HepG2 (cell line): ENCODE data around the gene HOMEZ. TPM values are rescaled to one million over a fixed set of nuclear protein-coding genes. Genes with fewer than 3 reads are reported as not detected.

ENCODE experiments used
- CC2D1A ChIP-seq: sonication (generic); formaldehyde crosslinking; IDR thresholded peaks from 2 replicates; pipeline ENCODE4 v1.8.1; 2023; ENCODE audit warnings: mild to moderate bottlenecking, missing genetic modification reagents
- DMAP1 ChIP-seq: IDR thresholded peaks from 2 replicates; pipeline ENCODE4 v1.6.1; 2016
- GLI4 ChIP-seq: sonication (generic); formaldehyde crosslinking; IDR thresholded peaks from 2 replicates; pipeline ENCODE4 v1.5.1; 2020; ENCODE audit warnings: missing genetic modification reagents, mild to moderate bottlenecking, moderate library complexity, borderline replicate concordance
- MED1 ChIP-seq: sonication (generic); formaldehyde crosslinking; IDR thresholded peaks from 2 replicates; pipeline ENCODE4 v1.4.0; 2020; ENCODE audit warnings: missing genetic modification reagents
- MIER2 ChIP-seq: IDR thresholded peaks from 2 replicates; pipeline ENCODE4 v1.6.1; 2016; ENCODE audit warnings: missing biosample characterization, missing genetic modification reagents
- MXD4 ChIP-seq: IDR thresholded peaks from 2 replicates; pipeline ENCODE4 v1.6.1; 2016; ENCODE audit warnings: mild to moderate bottlenecking, missing biosample characterization, missing genetic modification reagents
- PLRG1 ChIP-seq: fragments of 450-650 bp; conservative IDR thresholded peaks from 2 replicates; pipeline ENCODE4 v1.6.1; 2016
- SALL2 ChIP-seq: sonication (generic); formaldehyde crosslinking; IDR thresholded peaks from 2 replicates; pipeline ENCODE4 v1.8.1; 2023; ENCODE audit warnings: mild to moderate bottlenecking, missing genetic modification reagents, inconsistent platforms
- SMC3 ChIP-seq: IDR thresholded peaks from 2 replicates; pipeline ENCODE4 v1.6.1; 2011; ENCODE audit warnings: low read length, improper control_type of control experiment
- TP53 ChIP-seq: sonication (generic); formaldehyde crosslinking; conservative IDR thresholded peaks from 2 replicates; pipeline ENCODE4 v1.4.0; 2020; ENCODE audit warnings: missing genetic modification reagents
- U2AF1 ChIP-seq: fragments of 200-400 bp; formaldehyde crosslinking; optimal IDR thresholded peaks from 2 replicates; pipeline ENCODE3; 2017; ENCODE audit warnings: mild to moderate bottlenecking, low read depth, low read length
- ZFX ChIP-seq: sonication (generic); formaldehyde crosslinking; IDR thresholded peaks from 2 replicates; pipeline ENCODE4 v1.4.0; 2020; ENCODE audit warnings: mild to moderate bottlenecking, low read depth, missing genetic modification reagents, moderate library complexity
- ZNF143 ChIP-seq: sonication (generic); formaldehyde crosslinking; IDR thresholded peaks from 2 replicates; pipeline ENCODE4 v1.4.0; 2020; ENCODE audit warnings: missing genetic modification reagents
- ZNF180 ChIP-seq: sonication (generic); formaldehyde crosslinking; IDR thresholded peaks from 2 replicates; pipeline ENCODE4 v1.4.0; 2020; ENCODE audit warnings: low read depth, missing genetic modification reagents, borderline replicate concordance
- ZNF20 ChIP-seq: sonication (generic); formaldehyde crosslinking; IDR thresholded peaks from 2 replicates; pipeline ENCODE4 v1.4.0; 2020; ENCODE audit warnings: mild to moderate bottlenecking, moderate library complexity, missing genetic modification reagents
- ZNF616 ChIP-seq: sonication (generic); formaldehyde crosslinking; IDR thresholded peaks from 2 replicates; pipeline ENCODE4 v1.5.0; 2020; ENCODE audit warnings: low read depth, mild to moderate bottlenecking, missing genetic modification reagents
- ZNF629 ChIP-seq: sonication (generic); formaldehyde crosslinking; conservative IDR thresholded peaks from 2 replicates; pipeline ENCODE4 v1.5.0; 2020; ENCODE audit warnings: missing genetic modification reagents
- ZNF788 ChIP-seq: sonication (generic); formaldehyde crosslinking; IDR thresholded peaks from 2 replicates; pipeline ENCODE4 v1.5.0; 2020; ENCODE audit warnings: mild to moderate bottlenecking, missing genetic modification reagents, borderline replicate concordance
- polyA plus RNA-seq, 8 experiments: library from polyadenylated mRNA; depleted of rRNA in 3 of 8; stranded (reverse) in 7 of 8; unstranded in 1 of 8; fragments of >200 nt; fragmentation: Illumina TruSeq in 4 of 8; extraction: Trizol in 4 of 8; gene quantifications; 2 replicates each; pipeline versions ENCODE4 v1.2.1 to v1.2.3, GENCODE V29; 2011 to 2016; ENCODE audit warnings: low read depth in 4 of 8, missing spikeins in 1 of 8, mixed read lengths in 1 of 8; ENCODE audit not compliant: insufficient read depth in 1 of 8
- total RNA-seq, 5 experiments: library from RNA; depleted of rRNA; stranded (reverse); fragments of >200 nt; fragmentation: Illumina TruSeq; extraction: Trizol; gene quantifications; 2 replicates each; pipeline ENCODE4 v1.2.3, GENCODE V29; 2016; ENCODE audit warnings: low read depth in 1 of 5
- TF ChIP-seq, protein P1 (sequence below): sonication (generic); formaldehyde crosslinking; IDR thresholded peaks from 2 replicates; pipeline ENCODE4; 2020; ENCODE audit warnings: missing genetic modification reagents, mild to moderate bottlenecking, borderline replicate concordance
- TF ChIP-seq, protein P2 (sequence below): sonication (generic); formaldehyde crosslinking; IDR thresholded peaks from 2 replicates; pipeline ENCODE4 v1.4.0; 2020; ENCODE audit warnings: missing genetic modification reagents
- TF ChIP-seq, protein P3 (sequence below): sonication (generic); formaldehyde crosslinking; IDR thresholded peaks from 2 replicates; pipeline ENCODE4 v1.8.0; 2023; ENCODE audit warnings: mild to moderate bottlenecking, missing genetic modification reagents
- TF ChIP-seq, protein P4 (sequence below): sonication (generic); formaldehyde crosslinking; IDR thresholded peaks from 2 replicates; pipeline ENCODE4 v1.5.1; 2020; ENCODE audit warnings: missing genetic modification reagents, mild to moderate bottlenecking, borderline replicate concordance

Gene HOMEZ
- total and polyA plus RNA-seq, 2 of the 13 experiments (the other 11 are each of a cell fraction or from before 2014, with no cell fraction given), result 14.5 to 31.8 TPM

DNA sequence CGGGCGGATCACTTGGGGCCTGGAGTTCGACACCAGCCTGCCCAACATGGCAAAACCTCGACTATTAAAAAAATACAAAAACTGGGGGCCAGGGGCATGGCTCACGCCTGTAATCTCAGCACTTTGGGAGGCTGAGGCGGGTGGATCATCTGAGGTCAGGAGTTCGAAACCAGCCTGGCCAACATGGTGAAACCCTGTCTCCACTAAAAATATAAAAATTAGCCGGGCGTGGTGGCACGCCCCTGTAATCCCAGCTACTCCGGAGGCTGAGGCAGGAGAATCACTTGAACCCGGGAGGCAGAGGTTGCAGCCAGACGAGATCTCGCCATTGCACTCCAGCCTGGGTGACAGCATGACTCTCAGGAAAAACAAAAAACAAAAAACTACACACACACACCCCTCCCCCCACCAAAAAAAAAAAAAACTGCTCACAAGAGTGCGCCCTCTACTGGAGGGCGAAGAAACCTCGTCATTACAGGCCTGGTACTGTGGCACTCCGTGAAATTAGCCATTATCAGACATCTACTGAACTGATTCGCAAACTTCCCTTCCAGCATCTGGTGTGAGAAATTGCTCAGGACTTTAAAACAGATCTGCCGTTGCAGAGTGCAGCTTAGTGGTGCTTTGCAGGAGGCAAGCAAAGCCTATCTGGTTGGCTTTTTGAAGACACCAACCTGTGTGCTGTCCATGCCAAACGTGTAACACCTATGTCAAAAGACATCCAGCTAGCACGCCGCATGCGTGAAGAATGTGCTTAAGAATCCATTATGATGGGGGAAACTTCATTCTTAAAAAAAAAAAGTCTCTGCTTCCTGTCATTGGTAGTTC, 9.0 kb upstream of the HOMEZ start (continued):
- TF ChIP-seq, protein P1, sequence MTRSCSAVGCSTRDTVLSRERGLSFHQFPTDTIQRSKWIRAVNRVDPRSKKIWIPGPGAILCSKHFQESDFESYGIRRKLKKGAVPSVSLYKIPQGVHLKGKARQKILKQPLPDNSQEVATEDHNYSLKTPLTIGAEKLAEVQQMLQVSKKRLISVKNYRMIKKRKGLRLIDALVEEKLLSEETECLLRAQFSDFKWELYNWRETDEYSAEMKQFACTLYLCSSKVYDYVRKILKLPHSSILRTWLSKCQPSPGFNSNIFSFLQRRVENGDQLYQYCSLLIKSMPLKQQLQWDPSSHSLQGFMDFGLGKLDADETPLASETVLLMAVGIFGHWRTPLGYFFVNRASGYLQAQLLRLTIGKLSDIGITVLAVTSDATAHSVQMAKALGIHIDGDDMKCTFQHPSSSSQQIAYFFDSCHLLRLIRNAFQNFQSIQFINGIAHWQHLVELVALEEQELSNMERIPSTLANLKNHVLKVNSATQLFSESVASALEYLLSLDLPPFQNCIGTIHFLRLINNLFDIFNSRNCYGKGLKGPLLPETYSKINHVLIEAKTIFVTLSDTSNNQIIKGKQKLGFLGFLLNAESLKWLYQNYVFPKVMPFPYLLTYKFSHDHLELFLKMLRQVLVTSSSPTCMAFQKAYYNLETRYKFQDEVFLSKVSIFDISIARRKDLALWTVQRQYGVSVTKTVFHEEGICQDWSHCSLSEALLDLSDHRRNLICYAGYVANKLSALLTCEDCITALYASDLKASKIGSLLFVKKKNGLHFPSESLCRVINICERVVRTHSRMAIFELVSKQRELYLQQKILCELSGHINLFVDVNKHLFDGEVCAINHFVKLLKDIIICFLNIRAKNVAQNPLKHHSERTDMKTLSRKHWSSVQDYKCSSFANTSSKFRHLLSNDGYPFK (CRISPR knock-in tag), result peak; percentile 55; the same call in 1 of the 2 replicates
- peak; percentile 86 for TF ChIP-seq SMC3
- TF ChIP-seq SALL2 (CRISPR knock-in tag), result peak; percentile 78; the same call in 1 of the 2 replicates
- no peak for TF ChIP-seq PLRG1
- TF ChIP-seq, protein P2, sequence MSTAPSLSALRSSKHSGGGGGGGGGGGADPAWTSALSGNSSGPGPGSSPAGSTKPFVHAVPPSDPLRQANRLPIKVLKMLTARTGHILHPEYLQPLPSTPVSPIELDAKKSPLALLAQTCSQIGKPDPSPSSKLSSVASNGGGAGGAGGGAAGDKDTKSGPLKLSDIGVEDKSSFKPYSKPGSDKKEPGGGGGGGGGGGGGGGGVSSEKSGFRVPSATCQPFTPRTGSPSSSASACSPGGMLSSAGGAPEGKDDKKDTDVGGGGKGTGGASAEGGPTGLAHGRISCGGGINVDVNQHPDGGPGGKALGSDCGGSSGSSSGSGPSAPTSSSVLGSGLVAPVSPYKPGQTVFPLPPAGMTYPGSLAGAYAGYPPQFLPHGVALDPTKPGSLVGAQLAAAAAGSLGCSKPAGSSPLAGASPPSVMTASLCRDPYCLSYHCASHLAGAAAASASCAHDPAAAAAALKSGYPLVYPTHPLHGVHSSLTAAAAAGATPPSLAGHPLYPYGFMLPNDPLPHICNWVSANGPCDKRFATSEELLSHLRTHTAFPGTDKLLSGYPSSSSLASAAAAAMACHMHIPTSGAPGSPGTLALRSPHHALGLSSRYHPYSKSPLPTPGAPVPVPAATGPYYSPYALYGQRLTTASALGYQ, result peak; percentile 77; the same call in 1 of the 2 replicates
- 0 out of 2 replicates have a peak, but pooled peaks have one; percentile 23 for TF ChIP-seq DMAP1 (CRISPR knock-in tag)
- TF ChIP-seq, protein P3, sequence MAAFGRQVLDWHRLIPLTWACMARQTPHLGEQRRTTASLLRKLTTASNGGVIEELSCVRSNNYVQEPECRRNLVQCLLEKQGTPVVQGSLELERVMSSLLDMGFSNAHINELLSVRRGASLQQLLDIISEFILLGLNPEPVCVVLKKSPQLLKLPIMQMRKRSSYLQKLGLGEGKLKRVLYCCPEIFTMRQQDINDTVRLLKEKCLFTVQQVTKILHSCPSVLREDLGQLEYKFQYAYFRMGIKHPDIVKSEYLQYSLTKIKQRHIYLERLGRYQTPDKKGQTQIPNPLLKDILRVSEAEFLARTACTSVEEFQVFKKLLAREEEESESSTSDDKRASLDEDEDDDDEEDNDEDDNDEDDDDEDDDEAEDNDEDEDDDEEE, result peak; percentile 73; the same call in 1 of the 2 replicates
- TF ChIP-seq, protein P4, sequence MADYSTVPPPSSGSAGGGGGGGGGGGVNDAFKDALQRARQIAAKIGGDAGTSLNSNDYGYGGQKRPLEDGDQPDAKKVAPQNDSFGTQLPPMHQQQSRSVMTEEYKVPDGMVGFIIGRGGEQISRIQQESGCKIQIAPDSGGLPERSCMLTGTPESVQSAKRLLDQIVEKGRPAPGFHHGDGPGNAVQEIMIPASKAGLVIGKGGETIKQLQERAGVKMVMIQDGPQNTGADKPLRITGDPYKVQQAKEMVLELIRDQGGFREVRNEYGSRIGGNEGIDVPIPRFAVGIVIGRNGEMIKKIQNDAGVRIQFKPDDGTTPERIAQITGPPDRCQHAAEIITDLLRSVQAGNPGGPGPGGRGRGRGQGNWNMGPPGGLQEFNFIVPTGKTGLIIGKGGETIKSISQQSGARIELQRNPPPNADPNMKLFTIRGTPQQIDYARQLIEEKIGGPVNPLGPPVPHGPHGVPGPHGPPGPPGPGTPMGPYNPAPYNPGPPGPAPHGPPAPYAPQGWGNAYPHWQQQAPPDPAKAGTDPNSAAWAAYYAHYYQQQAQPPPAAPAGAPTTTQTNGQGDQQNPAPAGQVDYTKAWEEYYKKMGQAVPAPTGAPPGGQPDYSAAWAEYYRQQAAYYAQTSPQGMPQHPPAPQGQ (CRISPR knock-in tag), result peak; percentile 57; the same call in 1 of the 2 replicates
- TF ChIP-seq ZNF143, result peak; percentile 43; the same call in 1 of the 2 replicates
- no peak for TF ChIP-seq ZNF20 (CRISPR knock-in tag)
- TF ChIP-seq GLI4 (CRISPR knock-in tag), result no peak
- TF ChIP-seq ZNF629 (CRISPR knock-in tag), result 0 out of 2 replicates have a peak, but pooled peaks have one; percentile 17
- no peak for TF ChIP-seq ZNF616 (CRISPR knock-in tag)
- 0 out of 2 replicates have a peak, but pooled peaks have one; percentile 12 for TF ChIP-seq MIER2
- peak; percentile 19; the same call in 1 of the 2 replicates for TF ChIP-seq MXD4 (CRISPR knock-in tag)
- peak; percentile 38; the same call in 1 of the 2 replicates for TF ChIP-seq ZNF788 (CRISPR knock-in tag)
- peak; percentile 32 for TF ChIP-seq MED1 (CRISPR knock-in tag)
- no peak for TF ChIP-seq U2AF1
- TF ChIP-seq TP53 (CRISPR knock-in tag), result 0 out of 2 replicates have a peak, but pooled peaks have one; percentile 31
- 0 out of 2 replicates have a peak, but pooled peaks have one; percentile 90 for TF ChIP-seq CC2D1A (CRISPR knock-in tag)
- peak; percentile 60 for TF ChIP-seq ZFX (CRISPR knock-in tag)
- peak; percentile 30; the same call in 1 of the 2 replicates for TF ChIP-seq ZNF180 (CRISPR knock-in tag)
